DND-41 (cell line): ENCODE results near the gene LRFN2.

Source experiments
- ATAC-seq: fragments of 200-7000 bp; cut with Tn5 transposase; 3 replicates; pipeline ENCODE4 v1.9.1; 2021; ENCODE audit warnings: low read depth; ENCODE audit not compliant: insufficient read depth
- DNase-seq: peaks from one replicate; pipeline ENCODE4 v3.0.0-alpha.2; 2020
- H2AFZ ChIP-seq: 2 replicates; pipeline ENCODE4 v1.6.0; 2012; ENCODE audit warnings: low read depth, low read length
- H3K27ac ChIP-seq: 2 replicates; pipeline ENCODE4 v1.5.1; 2012; ENCODE audit warnings: low read length, inconsistent platforms
- H3K27me3 ChIP-seq: fragments of 200-600 bp; sonication (generic); 2 replicates; pipeline ENCODE4 v1.6.0; 2012; ENCODE audit warnings: low read length, mild to moderate bottlenecking, inconsistent platforms; ENCODE audit not compliant: insufficient read depth, poor library complexity
- H3K36me3 ChIP-seq: 2 replicates; pipeline ENCODE4 v1.5.1; 2012; ENCODE audit warnings: low read length, inconsistent platforms; ENCODE audit not compliant: insufficient read depth
- H3K4me1 ChIP-seq: 2 replicates; pipeline ENCODE4 v1.5.1; 2012; ENCODE audit warnings: mild to moderate bottlenecking, low read length; ENCODE audit not compliant: insufficient read depth
- H3K4me2 ChIP-seq: 2 replicates; pipeline ENCODE4 v1.6.0; 2012; ENCODE audit warnings: mild to moderate bottlenecking, moderate library complexity, low read length, inconsistent platforms; ENCODE audit not compliant: insufficient read depth
- H3K4me3 ChIP-seq, 2 experiments: fragments of 200-600 bp in 1 of 2; shearing (Covaris generic) in 1 of 2; 2 replicates each; pipeline ENCODE4 v1.5.1; 2012 to 2016; ENCODE audit warnings: inconsistent platforms in 2 of 2, low read length in 2 of 2, mild to moderate bottlenecking in 2 of 2, low read depth in 1 of 2, moderate library complexity in 1 of 2
- H3K79me2 ChIP-seq: 2 replicates; pipeline ENCODE4 v1.6.0; 2012; ENCODE audit warnings: low read length, inconsistent platforms; ENCODE audit not compliant: insufficient read depth
- H3K9ac ChIP-seq: 2 replicates; pipeline ENCODE4 v1.6.0; 2012; ENCODE audit warnings: low read depth, mild to moderate bottlenecking, inconsistent platforms, low read length, moderate library complexity
- H3K9me3 ChIP-seq: 2 replicates; pipeline ENCODE4 v1.5.1; 2012; ENCODE audit warnings: low read length, moderate library complexity, mild to moderate bottlenecking, inconsistent platforms; ENCODE audit not compliant: insufficient read depth, severe bottlenecking
- H4K20me1 ChIP-seq: 2 replicates; pipeline ENCODE4 v1.6.0; 2012; ENCODE audit warnings: low read length; ENCODE audit not compliant: insufficient read depth
- CTCF ChIP-seq: IDR thresholded peaks from 2 replicates; pipeline ENCODE4 v1.5.1; 2012; ENCODE audit warnings: borderline replicate concordance, low read length, moderate library complexity, mild to moderate bottlenecking; ENCODE audit not compliant: poor library complexity, severe bottlenecking; ENCODE audit errors: extremely low read depth
- EZH2 ChIP-seq: IDR thresholded peaks from 3 replicates; pipeline ENCODE4 v1.6.1; 2012; ENCODE audit warnings: borderline replicate concordance, low read depth, mild to moderate bottlenecking, moderate library complexity, low read length, inconsistent platforms; ENCODE audit not compliant: severe bottlenecking

LRFN2 gene

DNA sequence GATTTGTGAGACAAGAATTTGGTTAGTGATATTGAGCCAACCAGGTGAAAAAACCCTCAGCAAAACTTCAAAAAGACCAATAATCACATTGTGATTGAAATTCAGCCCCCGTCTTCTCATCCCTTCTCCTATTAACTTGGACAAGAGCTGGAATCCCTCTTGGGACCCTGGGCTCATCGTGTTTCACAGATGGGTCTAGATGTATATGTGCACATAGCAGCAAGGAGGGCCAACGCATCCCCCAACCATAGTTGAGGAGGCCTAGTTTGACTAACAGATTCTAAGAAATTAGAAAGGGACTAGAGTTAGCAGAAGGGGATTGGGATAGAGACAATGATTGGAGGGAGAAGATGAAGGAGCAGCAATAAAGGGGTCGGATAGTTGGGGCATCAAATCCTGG lies 19.8 kb upstream of the LRFN2 start:
- Histone ChIP-seq H4K20me1 (no peaks in the 10 kb centered on the region), H3K4me1 (no peaks in the 10 kb centered on the region), H3K79me2 (no peaks in the 10 kb centered on the region), H3K9ac (no peak overlapping the region), H3K9me3 (no peaks in the 10 kb centered on the region), H3K27ac (no peak overlapping the region), H3K27me3 (peaks cover 14% of the 10 kb centered on the region), H3K4me3 (no peak overlapping the region), H3K4me2 (no peak overlapping the region), H2AFZ (no peak overlapping the region), H3K36me3 (no peaks in the 10 kb centered on the region)
- no peak for TF ChIP-seq CTCF
- TF ChIP-seq EZH2, result no peak
- ATAC-seq (no peak), DNase-seq (no peak)

GRCh38 chr6:40606526-40606925 lies 19.4 kb upstream of the LRFN2 start:
- no peaks in the 10 kb centered on the region for H4K20me1 ChIP-seq

GRCh38 chr6:40604082-40604481 lies 16.9 kb upstream of the LRFN2 start:
- Histone ChIP-seq H2AFZ (no peak overlapping the region), H3K4me1 (no peaks in the 10 kb centered on the region), H3K27ac (no peak overlapping the region), H3K4me2 (no peak overlapping the region), H4K20me1 (no peaks in the 10 kb centered on the region), H3K9ac (no peak overlapping the region), H3K27me3 (peaks cover 18% of the 10 kb centered on the region), H3K9me3 (no peaks in the 10 kb centered on the region), H3K36me3 (no peaks in the 10 kb centered on the region), H3K4me3 (no peak overlapping the region), H3K79me2 (no peaks in the 10 kb centered on the region)
- DNase-seq, result no peak
- no peak for ATAC-seq
- no peak for TF ChIP-seq CTCF
- no peak for TF ChIP-seq EZH2

More at GRCh38 chr6:40606526-40606925, 19.4 kb upstream of the LRFN2 start:
- Histone ChIP-seq H3K9me3 (no peaks in the 10 kb centered on the region), H3K4me1 (no peaks in the 10 kb centered on the region), H2AFZ (no peak overlapping the region), H3K79me2 (no peaks in the 10 kb centered on the region), H3K36me3 (no peaks in the 10 kb centered on the region), H3K4me3 (no peak overlapping the region), H3K27ac (no peak overlapping the region), H3K9ac (no peak overlapping the region), H3K4me2 (no peak overlapping the region), H3K27me3 (peaks cover 14% of the 10 kb centered on the region)
- DNase-seq, result no peak
- TF ChIP-seq CTCF (no peak), EZH2 (no peak)
- no peak for ATAC-seq

- no peak for DNase-seq
These were observed 12.4 kb upstream of the LRFN2 start for GRCh38 chr6:40599555-40599954.

More at GRCh38 chr6:40599555-40599954, 12.4 kb upstream of the LRFN2 start:
- no peaks in the 10 kb centered on the region for H3K79me2 ChIP-seq
- H3K4me2 ChIP-seq, result no peak overlapping the region
- H3K9me3 ChIP-seq, result no peaks in the 10 kb centered on the region
- no peaks in the 10 kb centered on the region for H3K4me1 ChIP-seq
- no peaks in the 10 kb centered on the region for H3K36me3 ChIP-seq
- no peak overlapping the region for H3K9ac ChIP-seq
- TF ChIP-seq EZH2 (no peak), CTCF (no peak)
- no peak for ATAC-seq
- H3K4me3 ChIP-seq, result no peak overlapping the region
- H3K27ac ChIP-seq, result no peak overlapping the region
- H2AFZ ChIP-seq, result no peak overlapping the region
- peaks cover 10% of the 10 kb centered on the region for H3K27me3 ChIP-seq
- H4K20me1 ChIP-seq, result no peaks in the 10 kb centered on the region
